ENCODE data around the gene ITGB2. TPM values are rescaled to one million over a fixed set of nuclear protein-coding genes. Genes with fewer than 3 reads are reported as not detected.
A peak's percentile ranks its signal among the peaks of the same experiment; 100 is the strongest.

The ITGB2 gene
- total RNA-seq (ENCODE audit: low replicate concordance): 0.09 TPM in 1 of 2 replicates, not detected in the other

DNA sequence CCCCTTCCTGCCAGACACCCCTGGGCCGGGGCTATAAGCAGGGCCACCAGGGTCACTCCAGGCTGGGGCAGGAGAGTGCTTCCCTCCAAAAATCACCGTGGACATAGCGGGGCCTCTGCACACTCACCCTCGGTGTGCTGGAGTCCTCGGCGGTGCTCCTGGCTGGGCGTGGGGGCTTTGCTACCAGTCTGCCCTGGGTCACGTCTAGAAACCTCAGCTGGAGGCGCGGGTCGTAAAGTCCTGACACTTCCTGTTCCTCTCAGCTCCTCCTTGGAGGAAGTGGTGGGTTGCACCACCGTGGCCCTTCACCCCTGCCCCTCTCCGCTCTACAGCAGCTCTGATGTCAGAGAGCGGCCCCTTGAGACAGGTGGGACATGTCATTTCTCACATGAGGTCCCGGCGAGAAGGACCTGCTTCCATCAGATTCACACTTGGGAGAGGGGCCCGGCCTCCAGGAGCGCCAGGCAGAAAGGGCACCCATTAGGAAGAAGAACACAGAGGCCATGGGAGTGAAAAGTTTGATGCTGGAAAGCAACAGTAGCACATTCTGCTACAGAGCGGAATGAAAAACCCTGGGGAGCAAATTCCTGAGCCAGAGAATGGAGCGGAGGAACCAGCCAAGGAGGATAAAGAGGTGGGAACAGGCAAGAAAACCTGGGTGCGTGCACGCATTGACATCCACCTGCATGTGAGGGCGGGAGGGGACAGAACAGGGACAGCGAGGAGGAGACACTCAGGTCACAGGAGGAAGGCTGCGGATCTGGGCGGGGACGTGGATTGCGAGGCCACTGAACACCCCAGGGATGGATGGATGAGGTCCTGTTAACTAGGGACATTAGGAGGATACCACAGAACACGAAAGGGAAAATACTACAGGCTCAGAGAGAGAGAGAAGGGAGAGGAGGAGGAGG, at the start of gene ITGB2:
Gene ITGB2 (minus strand): TSS at position 206 of the 911 bp plus-strand sequence. CDS start 10,117 bp downstream, outside the sequence.
- Histone ChIP-seq H3K27me3 (peaks cover 87% of the 10 kb centered on the region), H3K9ac (no peak within 1 kb of the TSS)

DNA sequence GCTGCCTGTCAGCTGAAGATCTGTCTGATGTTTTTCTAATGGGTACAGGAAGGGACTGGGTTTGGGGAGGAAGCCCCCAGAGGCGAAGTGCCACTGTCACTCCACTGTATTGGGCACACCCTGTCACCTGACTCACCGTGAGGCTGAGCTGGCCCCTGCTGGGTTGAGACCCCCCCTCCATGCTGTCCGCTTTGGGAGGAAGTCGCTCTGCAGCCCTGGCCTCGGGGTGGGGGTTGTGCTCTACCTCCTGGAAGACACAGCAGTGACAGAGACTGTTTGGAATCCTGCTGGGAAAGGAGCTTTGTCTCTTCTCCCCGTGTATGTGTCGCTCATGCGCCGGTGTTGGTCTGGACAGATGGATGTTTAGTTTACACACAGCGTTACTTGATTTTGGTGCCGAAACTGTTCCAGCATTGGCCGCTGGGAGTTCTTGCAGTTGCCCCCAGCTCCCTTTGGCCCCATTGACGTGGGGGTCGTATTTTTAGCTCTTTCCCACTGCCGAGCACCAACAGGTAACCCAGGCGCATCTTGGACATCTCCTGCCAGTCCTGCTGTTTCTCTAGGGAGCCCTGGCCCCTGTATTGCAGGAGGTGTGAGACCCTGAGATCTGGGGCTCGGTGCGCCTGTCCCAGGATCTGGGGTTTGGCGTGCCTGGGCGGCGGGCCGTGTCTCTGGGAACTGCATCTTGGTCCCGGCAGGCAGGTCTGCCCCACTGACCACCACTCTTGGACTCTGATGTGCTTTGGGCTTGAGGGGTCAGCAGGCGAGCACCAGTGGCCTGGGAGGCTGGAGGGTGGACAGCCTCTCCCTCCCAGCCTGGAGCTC, 49.4 kb upstream of the ITGB2 start:
- H3F3A ChIP-seq (ENCODE audit: low read depth): no peaks in the 10 kb centered on the region
- H3K9me3 Mint-ChIP-seq: no peaks in the 10 kb centered on the region
- peaks cover 15% of the 10 kb centered on the region for H3K36me3 Mint-ChIP-seq
- H3K36me3 ChIP-seq: no peaks in the 10 kb centered on the region
- no peak overlapping the region for H3K4me3 ChIP-seq
- H3K9me3 ChIP-seq (ENCODE audit: low read depth): no peaks in the 10 kb centered on the region
- no peaks in the 10 kb centered on the region for H3K4me1 ChIP-seq
- peaks cover 15% of the 10 kb centered on the region for H4K20me1 ChIP-seq (ENCODE audit: low read depth)
- peaks cover 3% of the 10 kb centered on the region for H3K79me2 ChIP-seq (ENCODE audit: low read depth)
- H3K27ac Mint-ChIP-seq: peak overlapping the region; percentile 54
- peaks cover 3% of the 10 kb centered on the region for H3K27me3 Mint-ChIP-seq (ENCODE audit: insufficient read depth, low read depth)
- DNase-seq (ENCODE audit: low spot score): no peak
- H3K27me3 ChIP-seq: no peaks in the 10 kb centered on the region
- TF ChIP-seq EZH2phosphoT487 (IDR thresholded peaks at IDR 0.05) (no peak), EZH2 (IDR thresholded peaks at IDR 0.05) (no peak)
- TF ChIP-seq, protein P1, sequence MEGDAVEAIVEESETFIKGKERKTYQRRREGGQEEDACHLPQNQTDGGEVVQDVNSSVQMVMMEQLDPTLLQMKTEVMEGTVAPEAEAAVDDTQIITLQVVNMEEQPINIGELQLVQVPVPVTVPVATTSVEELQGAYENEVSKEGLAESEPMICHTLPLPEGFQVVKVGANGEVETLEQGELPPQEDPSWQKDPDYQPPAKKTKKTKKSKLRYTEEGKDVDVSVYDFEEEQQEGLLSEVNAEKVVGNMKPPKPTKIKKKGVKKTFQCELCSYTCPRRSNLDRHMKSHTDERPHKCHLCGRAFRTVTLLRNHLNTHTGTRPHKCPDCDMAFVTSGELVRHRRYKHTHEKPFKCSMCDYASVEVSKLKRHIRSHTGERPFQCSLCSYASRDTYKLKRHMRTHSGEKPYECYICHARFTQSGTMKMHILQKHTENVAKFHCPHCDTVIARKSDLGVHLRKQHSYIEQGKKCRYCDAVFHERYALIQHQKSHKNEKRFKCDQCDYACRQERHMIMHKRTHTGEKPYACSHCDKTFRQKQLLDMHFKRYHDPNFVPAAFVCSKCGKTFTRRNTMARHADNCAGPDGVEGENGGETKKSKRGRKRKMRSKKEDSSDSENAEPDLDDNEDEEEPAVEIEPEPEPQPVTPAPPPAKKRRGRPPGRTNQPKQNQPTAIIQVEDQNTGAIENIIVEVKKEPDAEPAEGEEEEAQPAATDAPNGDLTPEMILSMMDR (IDR thresholded peaks at IDR 0.05): no peak
- H2AFZ ChIP-seq (replicated peaks): no peak overlapping the region
- no peak overlapping the region for H3K4me2 ChIP-seq
- H3K4me1 Mint-ChIP-seq: peaks cover 27% of the 10 kb centered on the region
- H3K9ac ChIP-seq: no peak overlapping the region
- H3K27ac ChIP-seq: no peak overlapping the region
- no peak overlapping the region for H3K4me3 Mint-ChIP-seq

More for the DNA sequence above, at the start of gene ITGB2:
- Mint-ChIP-seq H3K9me3 (peaks cover 4% of the 10 kb centered on the region), H3K4me3 (no peak within 1 kb of the TSS), H3K27ac (peak within 1 kb of the TSS; percentile 7), H3K36me3 (no peaks in the 10 kb centered on the region), H3K4me1 (peaks cover 2% of the 10 kb centered on the region), H3K27me3 (ENCODE audit: insufficient read depth, low read depth) (peaks cover 34% of the 10 kb centered on the region)
- no peaks in the 10 kb centered on the region for H4K20me1 ChIP-seq (ENCODE audit: low read depth)
- no peak within 1 kb of the TSS for H3K4me2 ChIP-seq
- H3K79me2 ChIP-seq (ENCODE audit: low read depth): no peaks in the 10 kb centered on the region
- no peak within 1 kb of the TSS for H2AFZ ChIP-seq (replicated peaks)
- H3F3A ChIP-seq (ENCODE audit: low read depth): no peaks in the 10 kb centered on the region
- TF ChIP-seq, protein P1 (IDR thresholded peaks at IDR 0.05): no peak
- TF ChIP-seq EZH2phosphoT487 (IDR thresholded peaks at IDR 0.05) (no peak), EZH2 (IDR thresholded peaks at IDR 0.05) (no peak)
- no peaks in the 10 kb centered on the region for H3K9me3 ChIP-seq (ENCODE audit: low read depth)
- no peak within 1 kb of the TSS for H3K27ac ChIP-seq
- no peaks in the 10 kb centered on the region for H3K4me1 ChIP-seq
- DNase-seq (ENCODE audit: low spot score): no peak
- no peaks in the 10 kb centered on the region for H3K36me3 ChIP-seq
- H3K4me3 ChIP-seq: no peak within 1 kb of the TSS

DNA sequence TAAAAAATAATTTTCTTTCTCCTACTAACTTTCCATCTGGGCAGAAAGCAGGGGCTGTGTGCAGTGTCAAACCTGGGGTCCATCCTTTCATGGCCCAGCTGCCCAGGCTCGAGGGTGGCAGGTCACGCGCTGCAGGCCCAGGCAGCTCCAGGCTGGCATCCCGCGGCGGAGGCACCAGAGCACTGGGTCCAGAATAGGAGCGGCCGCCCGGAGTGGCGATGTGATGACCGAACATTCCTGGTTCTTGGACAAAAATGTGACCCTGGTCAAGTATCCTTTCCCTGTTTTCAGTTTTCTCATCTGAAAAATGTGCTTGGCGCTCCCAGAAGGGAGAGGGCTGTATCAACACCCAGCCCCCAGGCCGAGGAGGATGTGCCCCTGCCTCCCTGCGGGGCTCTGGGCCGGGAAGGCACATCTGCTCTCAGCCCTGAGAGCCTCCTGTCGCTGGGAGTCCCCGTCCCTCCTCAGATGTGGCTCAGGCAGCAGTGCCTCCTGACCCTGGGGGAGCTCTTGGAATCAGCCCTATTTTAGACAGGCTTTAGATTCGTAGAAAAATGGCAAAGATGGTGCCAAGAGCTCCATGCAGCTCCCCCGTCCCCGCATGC, 48.5 kb upstream of the ITGB2 start:
- H3K9me3 ChIP-seq (ENCODE audit: low read depth): no peaks in the 10 kb centered on the region
- TF ChIP-seq, protein P1 (IDR thresholded peaks at IDR 0.05): no peak
- TF ChIP-seq EZH2 (IDR thresholded peaks at IDR 0.05): no peak
- TF ChIP-seq EZH2phosphoT487 (IDR thresholded peaks at IDR 0.05): no peak
- no peak overlapping the region for H2AFZ ChIP-seq (replicated peaks)
- H3K4me1 Mint-ChIP-seq: peaks cover 26% of the 10 kb centered on the region
- H3K27ac Mint-ChIP-seq: no peak overlapping the region
- H3K27me3 Mint-ChIP-seq (ENCODE audit: insufficient read depth, low read depth): peaks cover 3% of the 10 kb centered on the region
- H3K27me3 ChIP-seq: no peaks in the 10 kb centered on the region
- peaks cover 10% of the 10 kb centered on the region for H3K79me2 ChIP-seq (ENCODE audit: low read depth)
- H3K4me2 ChIP-seq: no peak overlapping the region
- DNase-seq (ENCODE audit: low spot score): no peak
- no peak overlapping the region for H3K27ac ChIP-seq
- no peak overlapping the region for H3K4me3 Mint-ChIP-seq
- peaks cover 22% of the 10 kb centered on the region for H3K36me3 Mint-ChIP-seq
- H4K20me1 ChIP-seq (ENCODE audit: low read depth): peaks cover 9% of the 10 kb centered on the region
- no peak overlapping the region for H3K9ac ChIP-seq
- no peaks in the 10 kb centered on the region for H3K36me3 ChIP-seq
- H3K4me1 ChIP-seq: no peaks in the 10 kb centered on the region
- no peak overlapping the region for H3K4me3 ChIP-seq
- no peaks in the 10 kb centered on the region for H3F3A ChIP-seq (ENCODE audit: low read depth)
- H3K9me3 Mint-ChIP-seq: peaks cover 2% of the 10 kb centered on the region

All from neural progenitor cell (in vitro differentiated cells).